ENCODE measurements around the gene PLPPR3. TPM values are rescaled to one million over a fixed set of nuclear protein-coding genes. Genes with fewer than 3 reads are reported as not detected.
A peak's percentile ranks its signal among the peaks of the same experiment; 100 is the strongest.

Gene PLPPR3
- total and polyA plus RNA-seq, 9 of the 15 experiments (the other 6 are each of a cell fraction or from before 2014, with no cell fraction given), result 0.01 to 48.2 (median 8.6) TPM

DNA sequence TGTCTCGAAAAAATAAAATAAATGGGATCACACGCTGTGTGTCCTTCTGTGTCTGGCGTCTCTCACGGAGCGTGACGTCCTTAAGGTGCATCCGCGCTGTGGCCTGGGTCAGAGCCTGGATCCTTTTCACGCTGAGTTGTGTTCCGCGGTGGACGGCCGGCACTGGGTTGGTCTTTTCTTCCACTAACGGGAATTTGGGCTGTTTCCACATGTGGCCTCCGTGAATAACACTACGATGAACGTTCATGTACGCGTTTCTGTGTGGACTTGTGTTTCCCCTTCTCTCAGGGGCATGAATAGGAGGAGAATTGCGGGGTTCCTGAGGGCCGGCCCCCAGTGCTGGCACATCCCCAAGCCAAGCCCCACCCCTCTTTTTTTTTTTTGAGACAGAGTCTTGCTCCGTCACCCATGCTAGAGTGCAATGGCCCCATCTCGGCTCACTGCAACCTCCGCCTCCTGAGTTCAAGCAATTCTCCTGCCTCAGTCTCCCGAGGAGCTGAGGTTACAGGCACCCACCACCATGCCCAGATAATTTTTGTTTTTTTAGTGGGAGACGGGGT is 30.7 kb downstream of the PLPPR3 start (continued):
- TF ChIP-seq NR2C2 (CRISPR knock-in tag; IDR thresholded peaks at IDR 0.05) (no peak), NR2C2 (tag; IDR thresholded peaks at IDR 0.05) (no peak), NEUROD1 (IDR thresholded peaks at IDR 0.05; ENCODE audit: borderline replicate concordance, low read depth, low read length, partially characterized antibody) (peak; percentile 16), BACH1 (tag; IDR thresholded peaks at IDR 0.05) (peak; percentile 58; the same call in 1 of the 2 replicates), ZNF584 (CRISPR knock-in tag; IDR thresholded peaks at IDR 0.05; ENCODE audit: low read depth) (0 out of 2 replicates have a peak, but pooled peaks have one; percentile 22), SNRNP70 (optimal IDR thresholded peaks at IDR 0.05; ENCODE audit: low read depth, low read length) (no peak), HDAC8 (tag; IDR thresholded peaks at IDR 0.05) (no peak), FOXP1 (CRISPR knock-in tag; IDR thresholded peaks at IDR 0.05) (no peak), LEF1 (IDR thresholded peaks at IDR 0.05) (peak; percentile 47), LARP7 (IDR thresholded peaks at IDR 0.05) (0 out of 2 replicates have a peak, but pooled peaks have one; percentile 43), PRPF4 (IDR thresholded peaks at IDR 0.05; ENCODE audit: insufficient read depth, low read depth, low read length, poor library complexity, severe bottlenecking) (no peak), CXXC5 (CRISPR knock-in tag; IDR thresholded peaks at IDR 0.05) (peak; percentile 40; the same call in 1 of the 2 replicates), SRF (CRISPR knock-in tag; IDR thresholded peaks at IDR 0.05) (no peak), TEAD2 (tag; IDR thresholded peaks at IDR 0.05) (peak; percentile 10; the same call in 1 of the 2 replicates), RBFOX2 (IDR thresholded peaks at IDR 0.05; ENCODE audit: low read depth, low read length) (peak; percentile 61), POLR3A (IDR thresholded peaks at IDR 0.05; ENCODE audit: borderline replicate concordance, extremely low read depth, insufficient read depth, insufficient read length) (no peak), ERF (CRISPR knock-in tag; IDR thresholded peaks at IDR 0.05) (0 out of 2 replicates have a peak, but pooled peaks have one; percentile 62)
- TF ChIP-seq, protein P1, sequence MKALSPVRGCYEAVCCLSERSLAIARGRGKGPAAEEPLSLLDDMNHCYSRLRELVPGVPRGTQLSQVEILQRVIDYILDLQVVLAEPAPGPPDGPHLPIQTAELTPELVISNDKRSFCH (CRISPR knock-in tag; IDR thresholded peaks at IDR 0.05), result no peak
- TF ChIP-seq, protein P1 (tag; IDR thresholded peaks at IDR 0.05), result 0 out of 2 replicates have a peak, but pooled peaks have one; percentile 37
- TF ChIP-seq, protein P2, sequence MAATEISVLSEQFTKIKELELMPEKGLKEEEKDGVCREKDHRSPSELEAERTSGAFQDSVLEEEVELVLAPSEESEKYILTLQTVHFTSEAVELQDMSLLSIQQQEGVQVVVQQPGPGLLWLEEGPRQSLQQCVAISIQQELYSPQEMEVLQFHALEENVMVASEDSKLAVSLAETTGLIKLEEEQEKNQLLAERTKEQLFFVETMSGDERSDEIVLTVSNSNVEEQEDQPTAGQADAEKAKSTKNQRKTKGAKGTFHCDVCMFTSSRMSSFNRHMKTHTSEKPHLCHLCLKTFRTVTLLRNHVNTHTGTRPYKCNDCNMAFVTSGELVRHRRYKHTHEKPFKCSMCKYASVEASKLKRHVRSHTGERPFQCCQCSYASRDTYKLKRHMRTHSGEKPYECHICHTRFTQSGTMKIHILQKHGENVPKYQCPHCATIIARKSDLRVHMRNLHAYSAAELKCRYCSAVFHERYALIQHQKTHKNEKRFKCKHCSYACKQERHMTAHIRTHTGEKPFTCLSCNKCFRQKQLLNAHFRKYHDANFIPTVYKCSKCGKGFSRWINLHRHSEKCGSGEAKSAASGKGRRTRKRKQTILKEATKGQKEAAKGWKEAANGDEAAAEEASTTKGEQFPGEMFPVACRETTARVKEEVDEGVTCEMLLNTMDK (IDR thresholded peaks at IDR 0.05; ENCODE audit: borderline replicate concordance, insufficient read depth, low read depth, low read length, poor library complexity, severe bottlenecking), result no peak
- TF ChIP-seq, protein P3, sequence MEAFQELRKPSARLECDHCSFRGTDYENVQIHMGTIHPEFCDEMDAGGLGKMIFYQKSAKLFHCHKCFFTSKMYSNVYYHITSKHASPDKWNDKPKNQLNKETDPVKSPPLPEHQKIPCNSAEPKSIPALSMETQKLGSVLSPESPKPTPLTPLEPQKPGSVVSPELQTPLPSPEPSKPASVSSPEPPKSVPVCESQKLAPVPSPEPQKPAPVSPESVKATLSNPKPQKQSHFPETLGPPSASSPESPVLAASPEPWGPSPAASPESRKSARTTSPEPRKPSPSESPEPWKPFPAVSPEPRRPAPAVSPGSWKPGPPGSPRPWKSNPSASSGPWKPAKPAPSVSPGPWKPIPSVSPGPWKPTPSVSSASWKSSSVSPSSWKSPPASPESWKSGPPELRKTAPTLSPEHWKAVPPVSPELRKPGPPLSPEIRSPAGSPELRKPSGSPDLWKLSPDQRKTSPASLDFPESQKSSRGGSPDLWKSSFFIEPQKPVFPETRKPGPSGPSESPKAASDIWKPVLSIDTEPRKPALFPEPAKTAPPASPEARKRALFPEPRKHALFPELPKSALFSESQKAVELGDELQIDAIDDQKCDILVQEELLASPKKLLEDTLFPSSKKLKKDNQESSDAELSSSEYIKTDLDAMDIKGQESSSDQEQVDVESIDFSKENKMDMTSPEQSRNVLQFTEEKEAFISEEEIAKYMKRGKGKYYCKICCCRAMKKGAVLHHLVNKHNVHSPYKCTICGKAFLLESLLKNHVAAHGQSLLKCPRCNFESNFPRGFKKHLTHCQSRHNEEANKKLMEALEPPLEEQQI (IDR thresholded peaks at IDR 0.05), result no peak
- TF ChIP-seq, protein P4, sequence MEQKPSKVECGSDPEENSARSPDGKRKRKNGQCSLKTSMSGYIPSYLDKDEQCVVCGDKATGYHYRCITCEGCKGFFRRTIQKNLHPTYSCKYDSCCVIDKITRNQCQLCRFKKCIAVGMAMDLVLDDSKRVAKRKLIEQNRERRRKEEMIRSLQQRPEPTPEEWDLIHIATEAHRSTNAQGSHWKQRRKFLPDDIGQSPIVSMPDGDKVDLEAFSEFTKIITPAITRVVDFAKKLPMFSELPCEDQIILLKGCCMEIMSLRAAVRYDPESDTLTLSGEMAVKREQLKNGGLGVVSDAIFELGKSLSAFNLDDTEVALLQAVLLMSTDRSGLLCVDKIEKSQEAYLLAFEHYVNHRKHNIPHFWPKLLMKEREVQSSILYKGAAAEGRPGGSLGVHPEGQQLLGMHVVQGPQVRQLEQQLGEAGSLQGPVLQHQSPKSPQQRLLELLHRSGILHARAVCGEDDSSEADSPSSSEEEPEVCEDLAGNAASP (IDR thresholded peaks at IDR 0.05), result no peak

Measured in K562 (cell line).